ENCODE data around the gene ANGPTL2.

Gene ANGPTL2

DNA sequence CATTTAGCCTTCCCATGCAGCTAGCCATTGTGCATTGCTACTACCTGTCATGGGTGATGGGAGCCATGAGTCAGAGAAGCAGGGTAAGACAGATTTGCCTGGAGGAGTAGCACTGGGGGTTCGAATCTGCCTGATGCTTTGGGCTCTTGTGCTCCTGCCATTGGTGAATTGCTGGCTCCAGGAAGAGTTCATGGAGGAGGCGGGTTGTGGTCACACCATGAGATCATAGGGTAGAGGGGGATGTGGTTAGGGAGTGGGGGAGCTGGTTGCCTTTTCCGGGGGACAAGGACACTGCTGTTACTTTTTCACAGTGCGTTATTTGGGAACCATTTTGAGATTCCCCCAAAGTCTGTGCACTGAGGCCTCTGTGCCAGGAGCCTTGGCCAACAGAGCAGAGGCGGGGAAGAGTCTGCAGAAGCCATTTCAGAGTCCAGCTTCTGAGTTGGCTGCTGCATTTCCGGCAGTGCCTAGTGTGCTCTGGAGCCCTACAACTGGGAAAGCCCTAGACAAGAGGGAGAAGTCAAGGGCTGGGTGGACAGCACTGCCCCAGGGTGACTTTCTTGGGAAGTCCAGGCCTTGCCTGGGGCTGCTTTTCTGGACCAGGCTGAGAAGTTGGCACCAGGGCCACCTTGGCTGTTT lies 6.2 kb downstream of the ANGPTL2 start:
- no peak for DNase-seq

DNA sequence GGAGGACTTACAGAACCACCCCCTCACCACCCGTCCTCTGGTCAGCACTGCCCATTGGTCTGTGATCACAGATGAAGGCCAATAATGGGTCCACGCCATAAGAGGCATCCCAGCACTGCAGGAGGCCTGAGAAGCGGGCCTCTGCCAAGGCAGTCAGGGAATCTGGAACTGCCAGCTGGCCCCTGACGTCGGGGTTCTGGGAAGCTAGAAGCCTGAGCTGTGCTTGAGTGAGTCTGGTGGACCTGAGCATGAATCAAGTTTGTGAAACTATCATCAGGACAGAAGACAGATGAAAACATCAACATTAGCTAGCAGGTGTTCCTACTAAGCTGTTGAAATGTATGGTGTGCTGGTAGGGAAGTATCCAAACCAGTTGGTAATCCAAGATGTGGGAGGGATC lies 7.8 kb downstream of the ANGPTL2 start:
- no peak for DNase-seq

DNA sequence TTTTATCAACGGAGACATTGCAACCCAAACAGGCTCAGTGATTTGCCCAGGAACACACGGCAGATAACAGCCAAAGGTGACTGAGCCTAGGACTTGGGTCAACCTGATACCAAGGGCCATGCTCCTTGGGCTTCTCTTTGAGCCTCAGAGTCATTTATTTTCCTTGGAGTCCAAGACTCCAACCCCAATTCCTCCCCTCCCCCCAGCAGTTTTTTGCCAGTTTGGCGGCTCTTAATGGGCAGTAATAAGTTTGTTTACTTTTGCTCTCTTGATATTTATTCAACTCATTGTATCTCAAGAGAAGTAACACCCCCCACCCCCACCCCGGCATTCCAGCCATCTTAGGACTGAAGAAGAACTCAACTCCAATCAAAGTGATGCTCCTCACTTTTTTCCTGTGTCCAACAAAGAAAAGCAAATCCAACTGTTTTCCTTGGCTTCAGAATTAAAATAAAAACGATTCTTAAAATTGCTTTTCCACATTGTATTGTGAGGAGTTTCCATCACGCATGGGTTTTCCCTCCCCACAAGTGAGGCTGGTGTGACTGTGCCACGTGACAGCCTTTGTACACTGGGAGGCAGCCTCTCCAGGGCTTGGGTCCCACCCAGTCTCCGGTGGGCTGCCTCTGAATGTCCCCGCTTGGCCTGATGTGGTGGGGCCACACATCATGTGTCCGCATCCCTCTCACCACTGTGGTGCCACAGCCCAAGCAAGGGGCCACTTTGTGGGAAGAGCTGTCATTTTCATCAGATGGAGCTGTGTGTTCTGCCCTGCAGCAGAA lies 9.1 kb downstream of the ANGPTL2 start:
- DNase-seq: no peak

DNA sequence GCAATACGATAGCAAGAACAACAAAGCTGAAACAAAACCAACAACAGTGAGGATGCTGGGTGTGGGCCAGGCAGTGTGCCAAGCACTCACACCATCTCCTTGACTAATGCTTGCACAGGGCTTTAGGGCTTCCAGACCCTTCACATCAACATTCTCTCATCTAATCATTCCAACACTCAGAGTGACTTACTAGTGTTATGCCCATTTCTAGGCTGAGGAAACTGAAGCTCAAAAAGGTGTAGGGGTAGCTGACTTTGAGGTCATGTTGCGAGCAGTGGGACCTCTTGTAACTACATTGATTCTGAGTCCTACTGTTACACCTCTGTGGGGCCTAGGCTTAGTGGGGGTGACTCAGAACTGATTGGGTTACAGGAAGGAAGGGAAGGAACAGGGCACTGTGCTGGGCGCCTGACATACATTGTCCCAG lies 9.7 kb downstream of the ANGPTL2 start:
- DNase-seq: no peak

DNA sequence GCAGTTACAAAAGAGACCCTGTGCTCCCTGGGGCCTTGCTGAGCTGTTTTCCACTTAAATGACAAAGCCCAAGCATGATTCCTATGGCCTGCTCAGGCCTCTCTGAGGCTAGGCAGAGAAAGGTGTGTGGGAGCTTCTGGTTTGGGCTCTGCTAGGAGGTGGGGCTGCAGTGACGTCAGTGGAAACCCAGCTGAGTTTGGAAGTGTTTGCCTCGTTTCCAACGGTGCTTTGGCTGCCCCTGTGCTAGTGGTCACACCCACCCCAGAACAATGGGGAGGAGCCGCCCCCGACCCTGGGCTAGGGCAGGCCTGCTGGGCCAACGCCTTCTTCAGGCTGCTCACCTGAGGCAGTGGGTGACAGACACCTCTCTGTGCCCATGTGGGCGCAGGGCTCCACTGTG lies 10.4 kb downstream of the ANGPTL2 start:
- DNase-seq: no peak

DNA sequence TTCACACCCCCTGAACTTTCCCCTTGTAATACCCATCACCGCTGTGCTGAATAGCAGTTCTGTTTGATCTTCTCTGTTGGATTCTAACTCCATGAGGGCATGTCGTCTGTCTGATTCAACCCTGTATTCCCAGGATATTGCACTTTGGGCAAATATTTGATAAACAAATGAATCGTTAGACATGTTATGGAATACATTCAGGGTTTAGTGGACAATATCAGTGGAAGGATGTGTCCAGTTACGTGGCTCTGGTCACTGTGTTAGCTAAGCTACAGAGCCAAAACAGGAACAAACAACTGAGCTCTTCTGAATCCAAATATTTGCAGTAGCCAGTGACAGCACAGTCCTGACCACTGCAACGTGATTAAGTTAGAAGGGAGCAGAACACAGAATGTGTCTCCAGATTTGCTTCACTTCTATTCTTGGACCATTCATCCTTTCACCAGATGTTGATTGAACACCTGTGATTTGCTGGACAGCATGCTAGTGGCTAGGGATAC lies 13.2 kb downstream of the ANGPTL2 start:
- DNase-seq: no peak

DNA sequence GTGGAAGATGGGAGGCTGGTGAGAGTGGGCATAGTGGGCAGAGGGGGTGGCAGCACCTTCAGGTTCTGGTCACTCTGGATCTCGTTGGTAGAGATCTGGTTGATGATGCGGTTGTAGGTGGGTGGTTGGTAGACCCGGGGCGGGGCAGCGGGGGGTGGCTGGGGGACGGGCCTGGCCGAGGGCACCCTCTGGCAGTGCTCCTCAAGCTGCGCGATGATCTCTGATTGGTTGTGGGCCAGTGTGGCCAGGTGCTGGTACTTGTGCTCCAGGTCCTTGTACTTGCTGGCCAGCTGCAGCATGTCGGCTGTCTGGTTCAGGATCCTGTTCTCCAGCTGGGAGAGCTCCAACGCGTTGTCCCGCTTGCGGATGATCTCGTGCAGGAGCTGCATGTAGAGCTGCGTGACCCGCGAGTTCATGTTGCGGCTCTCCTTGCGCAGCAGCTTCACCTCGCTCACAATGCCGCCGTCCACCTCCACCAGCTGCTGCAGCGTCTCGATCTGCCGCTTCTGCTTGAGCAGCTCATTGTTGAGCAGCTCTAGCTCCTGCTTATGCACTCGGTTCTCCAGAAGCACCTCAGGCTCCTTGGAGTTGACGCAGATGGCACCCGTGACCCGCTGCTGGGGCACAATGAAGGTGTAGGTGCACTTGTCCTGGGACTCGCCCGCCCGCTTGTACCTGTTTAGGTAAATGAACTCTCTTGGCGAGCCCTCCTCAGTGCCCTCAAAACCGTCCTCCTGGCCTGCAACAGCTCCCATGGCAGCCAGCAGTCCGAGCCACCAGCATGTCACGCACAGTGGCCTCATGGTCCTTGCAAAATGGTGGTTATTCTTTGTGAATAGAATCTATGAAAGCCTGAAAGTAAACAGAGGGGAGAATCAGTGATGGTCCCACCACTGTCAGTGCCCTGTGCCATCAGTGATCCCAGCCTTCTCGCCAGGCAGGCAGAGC lies 14.2 kb downstream of the ANGPTL2 start:
- no peak for DNase-seq

DNA sequence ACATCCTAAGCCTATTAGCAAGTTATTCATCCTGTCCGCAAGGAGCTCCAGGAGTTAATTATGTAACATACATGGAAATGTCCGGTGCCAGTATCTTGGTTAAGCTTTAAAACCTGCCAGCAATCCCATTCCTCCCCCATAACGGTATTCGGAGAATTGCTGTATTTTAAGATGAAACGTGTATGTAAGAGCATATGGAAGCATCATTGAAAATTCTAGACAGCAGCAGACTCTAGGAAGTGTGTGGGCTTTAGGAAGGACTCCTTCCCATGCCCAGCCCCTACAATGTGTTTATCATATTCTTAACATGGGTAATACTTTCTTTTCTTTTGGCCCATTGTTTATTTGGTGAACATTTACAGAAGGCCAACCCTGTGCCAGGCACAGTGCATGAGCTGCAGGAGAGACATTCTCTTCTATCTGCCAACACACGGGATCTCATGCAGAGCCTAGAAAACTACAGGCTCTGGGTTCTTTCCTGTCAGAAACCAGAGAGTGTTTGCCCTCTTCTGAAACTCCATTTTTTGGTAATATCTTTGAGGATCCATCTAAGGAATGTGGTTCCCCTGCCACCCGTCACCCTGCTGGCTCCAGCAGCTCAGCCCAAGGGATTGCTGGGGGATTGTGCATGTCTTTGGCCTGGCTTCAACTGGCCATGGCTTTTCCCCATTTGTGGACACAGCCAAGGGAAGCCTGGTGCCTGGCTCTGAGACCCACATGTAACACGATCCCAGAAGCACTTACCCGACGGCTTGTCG lies 15.1 kb downstream of the ANGPTL2 start:
- no peak for DNase-seq

DNA sequence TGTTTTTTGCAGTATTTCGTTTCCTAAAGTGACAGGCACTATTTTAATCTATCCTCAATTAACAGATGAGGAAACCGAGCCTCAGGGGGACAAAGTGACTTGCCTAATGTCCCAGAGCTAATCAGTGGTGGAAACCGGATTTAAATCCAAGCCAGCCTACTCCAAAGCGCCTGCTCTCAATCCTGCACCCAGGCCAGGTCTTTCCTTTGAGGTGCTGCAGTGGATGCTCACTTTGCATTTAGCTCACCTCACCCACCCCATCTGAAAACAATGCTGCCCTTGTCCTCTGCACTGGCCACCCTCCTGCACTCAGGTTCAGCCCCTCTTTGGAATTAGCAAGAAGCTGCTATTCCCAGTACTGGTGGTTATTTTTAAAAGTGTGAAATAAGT lies 16.0 kb downstream of the ANGPTL2 start:
- no peak for DNase-seq

DNA sequence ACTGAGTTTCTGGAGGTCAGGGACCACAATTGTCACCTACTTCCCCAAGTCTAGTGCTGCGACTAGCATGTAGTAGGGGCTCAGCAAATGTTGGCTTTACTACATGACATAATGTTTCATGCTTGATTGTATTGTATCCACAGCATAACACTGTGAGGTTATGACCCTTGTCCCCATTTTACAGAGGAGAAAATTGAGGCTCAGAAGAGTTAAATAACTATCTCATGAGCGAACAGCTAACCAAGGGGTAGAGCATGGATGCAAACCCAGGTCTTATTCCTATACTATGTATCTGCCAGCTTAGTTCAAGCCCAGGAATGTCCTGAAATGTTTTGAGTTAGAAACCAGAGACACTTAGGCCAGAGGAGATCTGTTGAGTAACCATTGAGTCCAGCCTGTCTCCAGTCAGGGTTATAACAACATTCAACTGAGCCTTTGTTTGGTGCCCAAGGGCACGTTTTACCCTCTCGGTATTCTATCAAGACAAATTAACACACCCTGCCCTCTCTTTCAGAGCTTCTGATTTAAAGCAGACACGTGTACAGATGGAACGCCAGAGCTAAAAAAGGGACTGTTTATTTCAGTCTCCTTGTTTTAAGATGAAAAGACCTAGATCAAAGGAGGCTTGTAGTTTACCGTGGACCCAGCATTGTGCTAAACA lies 16.5 kb downstream of the ANGPTL2 start:
- no peak for DNase-seq

DNA sequence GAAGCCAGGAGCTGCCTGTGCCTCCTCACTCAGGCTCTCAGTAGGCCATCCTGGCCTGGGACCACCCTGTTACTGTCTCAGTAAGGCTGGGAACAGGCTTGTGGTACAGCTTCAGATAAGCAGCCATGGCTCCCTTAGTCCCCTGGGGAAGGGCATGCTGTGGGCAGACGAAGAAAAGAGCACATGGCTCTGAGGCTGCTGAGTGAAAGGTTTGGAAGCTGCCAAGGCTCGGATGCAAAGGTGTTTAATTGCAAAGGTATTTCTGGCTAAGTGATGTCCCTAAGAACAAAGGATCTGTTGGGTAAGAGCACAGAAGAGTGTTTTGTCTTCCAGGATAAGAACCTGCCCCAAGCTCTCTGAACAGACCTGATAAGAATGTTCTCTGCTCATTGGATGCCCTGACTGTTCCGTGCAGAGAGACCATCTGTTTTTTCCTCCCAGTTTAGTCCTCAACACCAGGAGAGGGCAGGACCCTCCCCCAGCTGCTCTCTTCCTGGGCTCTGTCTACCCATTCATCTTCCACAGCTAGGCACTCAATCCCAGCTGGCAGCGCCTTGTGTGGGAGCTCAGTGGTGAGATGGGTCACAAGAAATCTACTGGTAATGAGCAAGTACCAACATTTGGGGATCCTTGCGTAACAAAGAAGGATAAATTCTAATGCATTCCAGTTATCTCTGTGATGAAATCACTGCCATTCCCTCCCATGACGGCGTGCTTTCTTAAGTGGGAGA lies 17.7 kb downstream of the ANGPTL2 start:
- DNase-seq: no peak

DNA sequence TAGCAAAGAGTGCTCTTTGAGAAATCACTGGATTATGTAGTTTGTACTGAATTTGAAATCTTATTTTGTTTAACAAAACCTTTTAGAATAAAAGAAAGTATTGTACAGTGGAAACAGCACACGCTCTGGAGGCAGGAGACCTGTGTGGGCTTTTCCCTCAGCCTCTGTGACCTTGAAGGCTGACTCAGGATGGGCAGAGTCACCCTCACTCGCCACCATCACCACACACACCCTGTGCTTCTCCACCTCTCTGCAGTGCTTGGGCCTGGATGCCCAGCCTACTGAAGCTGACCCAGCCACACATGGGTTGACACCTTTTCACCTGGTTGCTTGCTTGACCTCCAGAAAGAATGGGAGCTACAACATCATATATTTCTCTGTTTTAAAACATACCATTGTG lies 19.6 kb downstream of the ANGPTL2 start:
- no peak for DNase-seq

DNA sequence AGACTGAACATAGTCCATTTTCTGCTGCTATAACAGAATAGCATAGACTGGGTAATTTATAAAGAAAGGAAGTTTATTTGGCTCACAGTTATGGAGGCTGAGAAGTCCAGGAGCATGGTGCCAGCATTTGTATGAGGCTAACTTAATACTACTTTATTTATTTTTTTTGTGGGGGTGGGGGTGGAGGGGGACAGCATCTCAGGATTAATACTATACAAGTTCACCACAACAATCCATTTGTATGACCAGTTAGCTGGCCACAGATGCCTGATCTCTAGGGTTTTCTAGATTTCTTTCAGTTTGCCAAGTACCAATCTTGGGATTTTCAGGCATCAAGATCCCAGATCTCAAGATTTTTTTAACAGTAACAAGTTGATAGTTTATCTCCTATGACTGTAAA lies 20.3 kb downstream of the ANGPTL2 start:
- DNase-seq: no peak

DNA sequence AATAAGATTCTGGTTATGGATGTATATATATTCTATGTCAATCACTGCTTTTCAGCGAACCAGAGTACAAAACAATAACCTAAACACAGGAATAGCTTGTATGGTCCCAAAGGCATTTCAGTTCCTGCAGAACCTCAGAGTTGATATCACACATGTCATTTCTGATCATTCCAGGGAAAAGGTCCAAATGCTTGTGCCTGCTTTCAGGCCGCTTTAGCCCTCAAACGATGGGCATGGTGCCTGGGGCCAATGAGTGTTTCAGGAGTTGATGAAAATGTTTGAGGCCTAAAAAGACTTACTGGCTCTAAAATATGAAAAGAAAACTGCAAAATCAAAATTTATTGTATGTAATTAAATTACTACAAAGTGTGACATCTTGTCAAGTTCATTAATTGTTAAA lies 22.8 kb downstream of the ANGPTL2 start:
- no peak for DNase-seq

DNA sequence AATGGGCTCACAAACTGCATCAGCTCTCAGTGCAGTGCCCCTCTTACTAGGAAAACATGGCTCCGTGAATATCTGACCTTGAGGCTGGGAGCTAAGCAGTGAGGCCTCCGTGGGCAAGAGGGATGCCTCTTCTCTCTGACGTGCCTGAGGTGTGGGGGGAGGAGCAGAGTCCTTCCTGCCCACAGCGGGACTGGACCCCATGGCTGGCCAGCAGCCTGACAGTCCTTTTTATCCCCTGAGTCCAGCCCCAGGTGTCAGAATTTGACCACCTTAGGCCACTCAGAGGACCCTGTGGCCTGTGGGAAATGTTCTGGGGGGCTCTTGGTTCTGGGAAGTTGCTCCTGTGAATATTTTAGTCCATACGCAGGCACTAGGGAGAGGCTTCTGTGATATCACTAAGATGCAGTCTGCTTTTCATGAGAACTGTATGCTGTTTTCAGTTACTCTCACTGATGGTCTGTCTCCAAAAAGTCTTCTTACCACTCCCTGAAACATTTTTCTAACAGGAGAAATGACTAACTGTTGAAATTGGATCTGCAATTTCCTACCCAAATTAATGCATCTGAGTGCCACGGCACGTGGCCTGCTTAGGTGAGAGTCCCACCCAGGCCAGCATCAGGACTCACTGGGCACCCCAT lies 23.4 kb downstream of the ANGPTL2 start:
- DNase-seq: no peak

DNA sequence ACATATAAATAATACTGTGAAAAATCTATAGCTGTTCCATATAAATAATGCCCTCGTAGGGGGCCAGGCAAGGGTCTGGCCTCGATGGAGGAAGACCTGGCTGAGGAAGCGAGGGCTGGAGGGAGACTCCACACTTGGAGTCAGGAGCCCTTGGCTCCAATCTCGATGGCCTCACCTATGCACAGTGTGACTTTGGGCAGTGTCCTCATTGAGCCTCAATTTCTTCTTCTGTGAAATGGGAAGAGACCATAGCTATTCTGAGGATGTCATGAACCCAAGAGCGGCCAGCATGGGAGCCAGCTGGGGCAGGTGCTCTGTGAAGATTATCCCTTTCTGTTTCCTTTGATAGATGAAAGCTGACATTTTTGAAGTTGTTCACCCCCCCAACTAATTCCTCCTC lies 24.8 kb downstream of the ANGPTL2 start:
- DNase-seq: no peak

DNA sequence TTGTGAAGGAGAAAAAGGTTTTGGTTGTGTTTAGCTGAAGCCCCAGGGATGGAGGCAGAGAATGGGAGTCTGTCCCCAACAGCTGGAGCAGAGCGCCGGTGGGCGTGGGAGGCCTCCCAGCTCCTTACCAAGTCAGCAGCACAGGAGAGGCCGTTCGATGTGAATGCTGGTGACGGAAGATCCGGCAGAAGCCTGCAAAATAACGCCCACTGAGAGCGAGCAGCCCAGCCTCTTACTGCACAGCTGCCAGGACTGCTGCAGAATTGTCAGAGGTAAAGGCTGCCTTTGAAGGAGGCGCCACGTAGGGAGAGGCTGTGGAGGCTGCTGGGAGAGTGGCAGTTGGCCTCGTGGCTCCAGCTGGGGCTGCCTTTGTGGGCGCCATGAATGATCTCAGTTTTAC lies 26.2 kb downstream of the ANGPTL2 start:
- no peak for DNase-seq

DNA sequence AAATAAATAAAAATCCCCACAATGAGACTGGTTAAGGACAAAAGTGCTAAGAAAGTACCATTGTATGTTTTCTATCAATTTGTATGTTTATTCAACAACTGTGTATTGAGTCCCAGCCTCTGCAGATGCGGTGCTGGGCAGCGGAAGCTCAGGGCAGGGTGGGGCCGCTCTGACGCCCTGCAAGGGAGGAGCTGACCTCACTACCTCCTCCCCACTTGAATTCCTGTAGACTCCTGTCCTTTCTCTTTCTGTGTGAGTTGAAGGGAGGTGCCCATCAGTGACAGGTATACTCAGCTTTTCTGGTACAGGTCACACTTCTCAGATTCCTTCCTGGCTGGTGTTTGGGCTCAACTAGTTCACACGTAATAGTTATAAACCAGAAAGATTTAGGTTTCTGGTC lies 27.0 kb downstream of the ANGPTL2 start:
- DNase-seq: no peak

DNA sequence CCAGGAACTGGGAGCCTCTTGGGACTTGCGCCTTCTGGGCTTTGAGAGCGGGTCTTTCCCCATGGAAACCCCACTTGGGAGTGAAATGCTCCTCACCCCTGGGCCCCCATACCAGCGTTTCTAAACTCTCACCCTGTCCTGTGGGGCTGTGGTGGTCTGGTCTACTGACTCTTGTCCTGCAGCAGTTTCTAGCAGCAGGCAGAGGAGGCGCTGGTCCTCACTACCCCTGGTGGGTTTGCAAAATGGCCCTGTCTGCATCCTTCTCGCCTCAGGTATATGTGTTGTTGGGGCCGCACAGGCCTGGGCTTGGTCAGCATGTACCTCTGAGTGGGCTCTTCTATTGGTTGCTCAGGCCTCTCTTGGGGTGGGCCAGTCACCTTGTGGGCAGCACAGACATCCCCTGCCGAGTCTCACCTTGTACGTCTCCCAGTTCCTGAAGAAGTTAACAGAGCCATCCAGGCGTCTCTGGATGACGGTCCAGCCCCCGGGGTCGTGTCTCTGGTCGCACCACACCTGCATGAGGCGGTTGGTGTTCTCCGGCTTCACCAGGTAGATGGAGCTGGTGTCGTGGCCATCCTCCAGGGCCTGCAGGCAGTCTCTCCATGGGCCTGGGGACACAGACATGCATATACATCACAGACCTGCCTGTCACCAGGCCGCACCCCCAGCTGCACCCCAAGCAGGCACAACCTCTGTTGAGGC lies 29.0 kb downstream of the ANGPTL2 start:
- DNase-seq: no peak

DNA sequence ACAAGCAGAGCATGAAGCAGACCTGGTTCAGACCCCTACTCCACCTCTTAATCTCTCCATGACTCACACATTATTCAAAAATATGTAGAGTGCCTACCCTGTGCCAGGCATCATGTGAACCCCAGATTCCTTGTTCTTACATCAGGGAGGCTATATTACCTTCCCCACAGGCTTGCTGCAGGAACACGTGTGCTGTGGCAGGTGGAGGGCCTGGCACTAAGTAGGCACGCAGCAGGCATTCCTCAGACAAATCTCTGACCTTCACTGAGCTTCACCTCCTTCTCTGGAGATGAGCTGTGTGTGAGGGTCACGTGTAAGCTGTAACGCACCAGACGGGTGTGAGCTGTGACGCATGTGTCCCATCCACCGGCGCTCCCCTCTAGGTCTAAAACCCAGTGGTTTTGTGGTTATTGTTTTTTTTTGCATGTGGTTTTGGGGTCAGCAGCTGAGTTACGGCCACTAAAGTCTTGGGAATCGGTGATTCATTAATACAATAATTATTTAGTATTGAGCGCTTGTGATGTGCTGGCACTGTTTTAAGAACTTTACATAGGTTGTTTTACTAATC lies 30.3 kb downstream of the ANGPTL2 start:
- no peak for DNase-seq

Data from 8988T (cell line).